HT1080 (cell line): ENCODE measurements around the gene CHCHD6. TPM values are rescaled to one million over a fixed set of nuclear protein-coding genes. Genes with fewer than 3 reads are reported as not detected.

Source experiments
- DNase-seq: peaks from one replicate; pipeline ENCODE4 v3.0.0-alpha.2; 2015; ENCODE audit warnings: low read depth
- total RNA-seq: library from RNA; depleted of rRNA; stranded (reverse); fragments of >200 nt; shearing (Covaris generic); gene quantifications from 2 replicates; pipeline ENCODE4 v1.2.3, GENCODE V29; 2014

Gene CHCHD6
- total RNA-seq, 1 experiment from 2014 or later, result 28.7 TPM

- DNase-seq, result no peak
These were observed 39.3 kb downstream of the CHCHD6 start for GRCh38 chr3:126743350-126743749.

- no peak for DNase-seq
These were observed 39.7 kb downstream of the CHCHD6 start for GRCh38 chr3:126743781-126744180.

GRCh38 chr3:126745760-126746394 is 41.8 kb downstream of the CHCHD6 start:
- no peak for DNase-seq

GRCh38 chr3:126746395-126747177 is 42.5 kb downstream of the CHCHD6 start:
- DNase-seq, result peak; percentile 50

GRCh38 chr3:126747768-126748167 is 43.7 kb downstream of the CHCHD6 start:
- DNase-seq, result no peak

GRCh38 chr3:126748701-126749546 is 44.9 kb downstream of the CHCHD6 start:
- no peak for DNase-seq

GRCh38 chr3:126749547-126749875 is 45.5 kb downstream of the CHCHD6 start:
- no peak for DNase-seq

- DNase-seq, result no peak
These were observed 46.1 kb downstream of the CHCHD6 start for GRCh38 chr3:126749931-126750755.

- no peak for DNase-seq
These were observed 46.7 kb downstream of the CHCHD6 start for GRCh38 chr3:126750756-126751121.

GRCh38 chr3:126751611-126752302 is 47.7 kb downstream of the CHCHD6 start:
- DNase-seq, result peak; percentile 28

GRCh38 chr3:126752303-126753190 is 48.5 kb downstream of the CHCHD6 start:
- DNase-seq, result peak; percentile 88

- no peak for DNase-seq
These were observed 49.4 kb downstream of the CHCHD6 start for GRCh38 chr3:126753191-126754160.

- no peak for DNase-seq
These were observed 51.8 kb downstream of the CHCHD6 start for GRCh38 chr3:126755866-126756265.

GRCh38 chr3:126758026-126758425 is 54.0 kb downstream of the CHCHD6 start:
- DNase-seq, result no peak

GRCh38 chr3:126758882-126759281 is 54.8 kb downstream of the CHCHD6 start:
- DNase-seq, result no peak

- peak; percentile 45 for DNase-seq
These were observed 56.5 kb downstream of the CHCHD6 start for GRCh38 chr3:126760541-126760940.

- DNase-seq, result no peak
These were observed 59.0 kb downstream of the CHCHD6 start for GRCh38 chr3:126763035-126763434.
